IMR-90 (cell line): Measurements from ENCODE around the gene LRP1B. TPM values are rescaled to one million over a fixed set of nuclear protein-coding genes. Genes with fewer than 3 reads are reported as not detected.

Source experiments
- ATAC-seq: fragments of 200-7000 bp; cut with Tn5 transposase; 2 replicates; pipeline ENCODE4 v1.9.1; 2020; ENCODE audit warnings: low read depth, mild to moderate bottlenecking, moderate library complexity
- BruUV-seq: library from RNA; stranded (reverse); fragments of 400-500 nt; replicated peaks from 2 replicates; lab custom pipeline; 2021; lab: Mats Ljungman, UMichigan
- CTCF ChIA-PET: fragments of 300-600 bp; formaldehyde crosslinking; extraction: SDS; loops from one replicate; lab custom pipeline; 2021; ENCODE audit warnings: antibody characterized with exemption; lab: Yijun Ruan, JAX
- POLR2A ChIA-PET: fragments of 300-600 bp; sonication (Branson Sonifier 250); formaldehyde crosslinking; loops from one replicate; lab custom pipeline; 2022; ENCODE audit warnings: antibody characterized with exemption; ENCODE audit not compliant: unreplicated experiment; lab: Charles Lee
- DNase-seq: peaks from one replicate; pipeline ENCODE4 v3.0.0; 2013
- H2AFZ ChIP-seq: replicated peaks from 2 replicates; pipeline ENCODE3; 2013; ENCODE audit warnings: low read length, mild to moderate bottlenecking; ENCODE audit not compliant: poor library complexity
- H2AK5ac ChIP-seq: 2 replicates; pipeline ENCODE4 v1.6.1; 2013; ENCODE audit warnings: low read depth, low read length, inconsistent platforms
- H2AK9ac ChIP-seq: replicated peaks from 2 replicates; pipeline ENCODE3; 2013; ENCODE audit warnings: mild to moderate bottlenecking, low read depth, low read length, moderate library complexity; ENCODE audit not compliant: poor library complexity
- H2BK120ac ChIP-seq: 2 replicates; pipeline ENCODE4 v1.6.1; 2013; ENCODE audit warnings: low read depth, low read length, inconsistent platforms
- H2BK15ac ChIP-seq: 3 replicates; pipeline ENCODE4 v1.6.1; 2013; ENCODE audit warnings: low read depth, low read length, inconsistent platforms
- H2BK20ac ChIP-seq: 2 replicates; pipeline ENCODE4 v1.6.1; 2013; ENCODE audit warnings: low read depth, mild to moderate bottlenecking, inconsistent platforms, low read length, moderate library complexity
- H2BK5ac ChIP-seq: 2 replicates; pipeline ENCODE4 v1.6.1; 2013; ENCODE audit warnings: mild to moderate bottlenecking, low read depth, low read length, inconsistent platforms; ENCODE audit not compliant: poor library complexity, severe bottlenecking
- H3K14ac ChIP-seq: replicated peaks from 2 replicates; pipeline ENCODE4 v1.6.1; 2013; ENCODE audit warnings: low read depth, low read length, inconsistent platforms
- H3K18ac ChIP-seq: 2 replicates; pipeline ENCODE4 v1.6.1; 2013; ENCODE audit warnings: low read depth, low read length, control low read depth
- H3K23ac ChIP-seq: 2 replicates; pipeline ENCODE4 v1.6.1; 2013; ENCODE audit warnings: low read depth, low read length, inconsistent platforms
- H3K27ac ChIP-seq: 2 replicates; pipeline ENCODE4 v1.5.1; 2013; ENCODE audit warnings: mild to moderate bottlenecking, control low read depth, low read length; ENCODE audit not compliant: insufficient read depth
- H3K27me3 ChIP-seq: 2 replicates; pipeline ENCODE4 v1.6.1; 2013; ENCODE audit warnings: low read length; ENCODE audit not compliant: control insufficient read depth, insufficient read depth
- H3K36me3 ChIP-seq: 2 replicates; pipeline ENCODE4 v1.6.1; 2013; ENCODE audit warnings: low read length, mixed read lengths; ENCODE audit not compliant: control insufficient read depth, insufficient read depth
- H3K4ac ChIP-seq: 2 replicates; pipeline ENCODE4 v1.6.1; 2013; ENCODE audit warnings: low read depth, low read length, inconsistent platforms
- H3K4me1 ChIP-seq: 2 replicates; pipeline ENCODE4 v1.6.1; 2013; ENCODE audit warnings: low read length, mixed read lengths; ENCODE audit not compliant: control insufficient read depth, insufficient read depth
- H3K4me2 ChIP-seq: 2 replicates; pipeline ENCODE4 v1.6.1; 2013; ENCODE audit warnings: low read depth, mild to moderate bottlenecking, control low read depth, low read length, moderate library complexity
- H3K4me3 ChIP-seq: 2 replicates; pipeline ENCODE4 v1.5.1; 2013; ENCODE audit warnings: low read depth, mild to moderate bottlenecking, control low read depth, low read length, moderate library complexity; ENCODE audit not compliant: insufficient read depth
- H3K56ac ChIP-seq: 2 replicates; pipeline ENCODE4 v1.6.1; 2013; ENCODE audit warnings: low read length, inconsistent platforms; ENCODE audit not compliant: insufficient read depth; ENCODE audit errors: extremely low read depth
- H3K79me1 ChIP-seq, 2 experiments: 2 replicates each; pipeline ENCODE4 v1.6.1; 2013; ENCODE audit warnings: low read length in 2 of 2, inconsistent platforms in 1 of 2, low read depth in 1 of 2
- H3K9ac ChIP-seq: 2 replicates; pipeline ENCODE4 v1.6.1; 2013; ENCODE audit warnings: low read depth, low read length, control low read depth
- H3K9me1 ChIP-seq: 2 replicates; pipeline ENCODE4 v1.6.1; 2013; ENCODE audit warnings: low read length, inconsistent platforms; ENCODE audit not compliant: insufficient read depth
- H3K9me3 ChIP-seq: 2 replicates; pipeline ENCODE4 v1.6.1; 2013; ENCODE audit warnings: low read length; ENCODE audit not compliant: control insufficient read depth, insufficient read depth
- H4K20me1 ChIP-seq: 2 replicates; pipeline ENCODE4 v1.6.1; 2013; ENCODE audit warnings: low read length, inconsistent platforms; ENCODE audit not compliant: insufficient read depth
- H4K5ac ChIP-seq: 2 replicates; pipeline ENCODE4 v1.6.1; 2013; ENCODE audit warnings: mild to moderate bottlenecking, low read depth, low read length, control low read depth
- H4K8ac ChIP-seq, 2 experiments: 2 replicates each; pipeline ENCODE4 v1.6.1; 2013; ENCODE audit warnings: low read depth in 2 of 2, low read length in 2 of 2, control low read depth in 1 of 2, inconsistent platforms in 1 of 2
- H4K91ac ChIP-seq: 2 replicates; pipeline ENCODE4 v1.6.1; 2013; ENCODE audit warnings: low read depth, low read length, inconsistent platforms; ENCODE audit not compliant: insufficient read depth
- BHLHE40 ChIP-seq: fragments of 150-350 bp; IDR thresholded peaks from 2 replicates; pipeline ENCODE4 v1.6.1; 2016; ENCODE audit warnings: mild to moderate bottlenecking, low read depth, low read length
- CEBPB ChIP-seq: IDR thresholded peaks from 2 replicates; pipeline ENCODE4 v1.6.1; 2012; ENCODE audit warnings: low read depth, low read length, improper control_type of control experiment
- CHD1 ChIP-seq: IDR thresholded peaks from 2 replicates; pipeline ENCODE4 v1.6.1; 2012; ENCODE audit warnings: low read depth, low read length, improper control_type of control experiment
- CTCF ChIP-seq: conservative IDR thresholded peaks from 2 replicates; pipeline ENCODE4 v1.5.1; 2012; ENCODE audit warnings: mild to moderate bottlenecking, low read depth, low read length, improper control_type of control experiment
- FOS ChIP-seq: fragments of 150-350 bp; IDR thresholded peaks from 2 replicates; pipeline ENCODE4 v1.6.1; 2016; ENCODE audit warnings: low read depth, low read length
- MAFK ChIP-seq: IDR thresholded peaks from 2 replicates; pipeline ENCODE4 v1.6.1; 2012; ENCODE audit warnings: low read depth, low read length, improper control_type of control experiment
- MAZ ChIP-seq: IDR thresholded peaks from 2 replicates; pipeline ENCODE4 v1.6.1; 2012; ENCODE audit warnings: low read depth, mild to moderate bottlenecking, low read length, improper control_type of control experiment, moderate library complexity, borderline replicate concordance
- MXI1 ChIP-seq: IDR thresholded peaks from 2 replicates; pipeline ENCODE4 v1.6.1; 2012; ENCODE audit warnings: low read depth, mild to moderate bottlenecking, low read length, moderate library complexity, borderline replicate concordance
- NFE2L2 ChIP-seq: fragments of 150-350 bp; IDR thresholded peaks from 2 replicates; pipeline ENCODE4 v1.6.1; 2016; ENCODE audit warnings: low read depth, mild to moderate bottlenecking, low read length
- POLR2A ChIP-seq: IDR thresholded peaks from 2 replicates; pipeline ENCODE4 v1.6.1; 2012; ENCODE audit warnings: mild to moderate bottlenecking, low read depth, low read length
- RAD21 ChIP-seq: IDR thresholded peaks from 2 replicates; pipeline ENCODE4 v1.6.1; 2012; ENCODE audit warnings: low read length, improper control_type of control experiment
- RCOR1 ChIP-seq: IDR thresholded peaks from 2 replicates; pipeline ENCODE4 v1.6.1; 2012; ENCODE audit warnings: mild to moderate bottlenecking, low read length, improper control_type of control experiment; ENCODE audit not compliant: insufficient replicate concordance
- RFX5 ChIP-seq: IDR thresholded peaks from 2 replicates; pipeline ENCODE4 v1.8.0; 2012; ENCODE audit warnings: low read depth, mild to moderate bottlenecking, low read length, moderate library complexity
- SMC3 ChIP-seq: fragments of 150-350 bp; IDR thresholded peaks from 2 replicates; pipeline ENCODE4 v1.6.1; 2016; ENCODE audit warnings: low read depth, mild to moderate bottlenecking, antibody characterized with exemption, low read length, moderate library complexity
- USF2 ChIP-seq: fragments of 150-350 bp; IDR thresholded peaks from 2 replicates; pipeline ENCODE4 v1.6.1; 2017; ENCODE audit warnings: mild to moderate bottlenecking, antibody characterized with exemption, low read length, low read depth
- WGBS, 2 experiments: methylation state at CpG; one replicate each; pipeline versions ENCODE4 v1.1.5 to v1.1.7; 2013; ENCODE audit warnings: missing lambda C conversion rate in 2 of 2; ENCODE audit not compliant: insufficient read length in 1 of 2; ENCODE audit errors: extremely low coverage in 2 of 2; 5-methylcytosine and 5-hydroxymethylcytosine counted together
- dilution Hi-C: fragments of 300-500 bp; cut with HindIII; formaldehyde crosslinking; loops from one replicate; pipeline ENCODE4 v1.14.3; 2018; ENCODE audit warnings: low sequenced_read_pairs; ENCODE audit not compliant: unreplicated experiment
- in situ Hi-C: fragments of 300-500 bp; cut with MboI; formaldehyde crosslinking; loops from 3 replicates; pipeline ENCODE4 v1.14.3; 2019; ENCODE audit warnings: low sequenced_read_pairs, inconsistent platforms, mixed read lengths
- intact Hi-C: fragments of 100-400 bp; cut with micrococcal nuclease; formaldehyde crosslinking; loops from 2 replicates; pipeline ENCODE4 v1.10.0; 2022
- polyA plus RNA-seq, 3 experiments: library from polyadenylated mRNA; depleted of rRNA; stranded (reverse); fragments of >200 nt; gene quantifications; 2 replicates each; pipeline ENCODE4 v1.2.3, GENCODE V29; 2012; ENCODE audit warnings: low replicate concordance in 1 of 3
- total RNA-seq: library from RNA; depleted of rRNA; stranded (reverse); fragments of >200 nt; gene quantifications from 2 replicates; pipeline ENCODE4 v1.2.3, GENCODE V29; 2012
- TF ChIP-seq, protein P1 (sequence below): fragments of 150-350 bp; IDR thresholded peaks from 2 replicates; pipeline ENCODE4 v1.6.1; 2016; ENCODE audit warnings: low read depth, mild to moderate bottlenecking, low read length, moderate library complexity, borderline replicate concordance

The LRP1B gene
- total and polyA plus RNA-seq, 2 of the 4 experiments (the other 2 are of a cell fraction): under 0.01 to 0.02 TPM

- Histone ChIP-seq H2BK15ac (no peak overlapping the region), H4K91ac (no peak overlapping the region), H3K14ac (no peak overlapping the region), H2AFZ (no peak overlapping the region), H2BK5ac (no peak overlapping the region), H3K9me1 (no peaks in the 10 kb centered on the region), H2AK9ac (no peak overlapping the region), H3K27me3 (no peaks in the 10 kb centered on the region), H2AK5ac (no peak overlapping the region), H3K4me2 (no peak overlapping the region), H3K9me3 (no peaks in the 10 kb centered on the region), H2BK20ac (no peak overlapping the region), H3K4me3 (no peak overlapping the region), H3K4me1 (no peaks in the 10 kb centered on the region), H3K27ac (no peak overlapping the region), H2BK120ac (no peak overlapping the region), H4K20me1 (no peaks in the 10 kb centered on the region), H3K36me3 (no peaks in the 10 kb centered on the region), H3K79me1 (no peaks in the 10 kb centered on the region), H4K5ac (no peak overlapping the region), H3K4ac (no peak overlapping the region), H4K8ac (no peak overlapping the region), H3K18ac (no peak overlapping the region), H3K56ac (no peak overlapping the region), H3K9ac (no peak overlapping the region), H3K23ac (no peak overlapping the region)
- dilution Hi-C loops (no loop called here), in situ Hi-C loops (no loop called here), intact Hi-C loops (no loop called here)
- CTCF ChIA-PET: no interaction called here
- WGBS, 2 experiments: no CpG with 5 or more reads among the region's 1 CpG
- POLR2A ChIA-PET: no interaction called here
- ATAC-seq: no peak
- BruUV-seq: no TSS peak
- no peak for DNase-seq
- TF ChIP-seq MAZ: no peak
- no peak for TF ChIP-seq MXI1
- TF ChIP-seq CTCF: no peak
- no peak for TF ChIP-seq BHLHE40
- TF ChIP-seq USF2: no peak
- no peak for TF ChIP-seq RCOR1
- TF ChIP-seq NFE2L2: no peak
- no peak for TF ChIP-seq SMC3
- no peak for TF ChIP-seq POLR2A
- TF ChIP-seq RAD21: no peak
- TF ChIP-seq, protein P1, sequence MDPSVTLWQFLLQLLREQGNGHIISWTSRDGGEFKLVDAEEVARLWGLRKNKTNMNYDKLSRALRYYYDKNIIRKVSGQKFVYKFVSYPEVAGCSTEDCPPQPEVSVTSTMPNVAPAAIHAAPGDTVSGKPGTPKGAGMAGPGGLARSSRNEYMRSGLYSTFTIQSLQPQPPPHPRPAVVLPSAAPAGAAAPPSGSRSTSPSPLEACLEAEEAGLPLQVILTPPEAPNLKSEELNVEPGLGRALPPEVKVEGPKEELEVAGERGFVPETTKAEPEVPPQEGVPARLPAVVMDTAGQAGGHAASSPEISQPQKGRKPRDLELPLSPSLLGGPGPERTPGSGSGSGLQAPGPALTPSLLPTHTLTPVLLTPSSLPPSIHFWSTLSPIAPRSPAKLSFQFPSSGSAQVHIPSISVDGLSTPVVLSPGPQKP: no peak
- TF ChIP-seq CEBPB: no peak
- TF ChIP-seq RFX5: no peak
- no peak for TF ChIP-seq CHD1
- TF ChIP-seq MAFK: no peak
- TF ChIP-seq FOS: no peak
These were observed 1526.7 kb downstream of the LRP1B start for GRCh38 chr2:140604096-140604495.
